GM21360 (cell line): Measurements from ENCODE around the gene CCDC198.
A peak's percentile ranks its signal among the peaks of the same experiment; 100 is the strongest.

ENCODE experiments used
- ATAC-seq: cut with Tn5 transposase; IDR thresholded peaks from one replicate; pipeline ENCODE4 v1.9.1; 2021; ENCODE audit warnings: mild to moderate bottlenecking, moderate library complexity; ENCODE audit not compliant: unreplicated experiment

Gene CCDC198

GRCh38 chr14:57493467-57494181, at the start of gene CCDC198:
Gene CCDC198 (minus strand): TSS chr14:57493857. CDS start chr14:57493715, 142 bp downstream.
- no peak for ATAC-seq

GRCh38 chr14:57533214-57533613, 39.6 kb upstream of the CCDC198 start:
- ATAC-seq: no peak

GRCh38 chr14:57530571-57530970, 36.9 kb upstream of the CCDC198 start:
- no peak for ATAC-seq

- ATAC-seq: no peak
Observed at GRCh38 chr14:57526942-57527341, 33.3 kb upstream of the CCDC198 start.

GRCh38 chr14:57519043-57519442, 25.4 kb upstream of the CCDC198 start:
- ATAC-seq: no peak

- no peak for ATAC-seq
Observed at GRCh38 chr14:57512220-57512619, 18.6 kb upstream of the CCDC198 start.

GRCh38 chr14:57508756-57509155, 15.1 kb upstream of the CCDC198 start:
- no peak for ATAC-seq

- ATAC-seq: no peak
Observed at GRCh38 chr14:57502586-57503254, 9.1 kb upstream of the CCDC198 start.

GRCh38 chr14:57501039-57501557, 7.4 kb upstream of the CCDC198 start:
- no peak for ATAC-seq

GRCh38 chr14:57498659-57499058, 5.0 kb upstream of the CCDC198 start:
- ATAC-seq: no peak

- no peak for ATAC-seq
Observed at GRCh38 chr14:57498035-57498434, 4.4 kb upstream of the CCDC198 start.

GRCh38 chr14:57495416-57495815, 1.8 kb upstream of the CCDC198 start:
- no peak for ATAC-seq

- ATAC-seq: no peak
Observed at GRCh38 chr14:57492859-57493258, 798 bp downstream of the CCDC198 start.

- no peak for ATAC-seq
Observed at GRCh38 chr14:57491640-57492039, 2.0 kb downstream of the CCDC198 start.

- ATAC-seq: no peak
Observed at GRCh38 chr14:57487771-57488170, 5.9 kb downstream of the CCDC198 start.

GRCh38 chr14:57486767-57487379, 6.8 kb downstream of the CCDC198 start:
- no peak for ATAC-seq

- ATAC-seq: peak; percentile 85
Observed at GRCh38 chr14:57485635-57486034, 8.0 kb downstream of the CCDC198 start.

GRCh38 chr14:57482120-57482519, 11.5 kb downstream of the CCDC198 start:
- ATAC-seq: no peak

- ATAC-seq: no peak
Observed at GRCh38 chr14:57480051-57480450, 13.6 kb downstream of the CCDC198 start.

- ATAC-seq: no peak
Observed at GRCh38 chr14:57479197-57479596, 14.5 kb downstream of the CCDC198 start.

- no peak for ATAC-seq
Observed at GRCh38 chr14:57478050-57478449, 15.6 kb downstream of the CCDC198 start.

- no peak for ATAC-seq
Observed at GRCh38 chr14:57470909-57471308, 22.7 kb downstream of the CCDC198 start.
